Ureter (tissue), 1 donor: ENCODE measurements around the gene TBC1D22A. TPM values are rescaled to one million over a fixed set of nuclear protein-coding genes. Genes with fewer than 3 reads are reported as not detected.
"Not testable (repeated sequence)": the region's sequence is repeated elsewhere in the genome, so short reads cannot be mapped to it uniquely, and the experiment has no call there.

Source experiments
- DNase-seq: peaks from one replicate; pipeline ENCODE4 v3.0.0-alpha.2; 2020; ENCODE audit warnings: low spot score
- total RNA-seq: library from RNA; stranded (reverse); gene quantifications from one replicate; pipeline ENCODE4 v1.2.4, GENCODE V29; 2023
- donor health status: DM: yes; HTN: yes; CAD: no.

Gene TBC1D22A, protein sequence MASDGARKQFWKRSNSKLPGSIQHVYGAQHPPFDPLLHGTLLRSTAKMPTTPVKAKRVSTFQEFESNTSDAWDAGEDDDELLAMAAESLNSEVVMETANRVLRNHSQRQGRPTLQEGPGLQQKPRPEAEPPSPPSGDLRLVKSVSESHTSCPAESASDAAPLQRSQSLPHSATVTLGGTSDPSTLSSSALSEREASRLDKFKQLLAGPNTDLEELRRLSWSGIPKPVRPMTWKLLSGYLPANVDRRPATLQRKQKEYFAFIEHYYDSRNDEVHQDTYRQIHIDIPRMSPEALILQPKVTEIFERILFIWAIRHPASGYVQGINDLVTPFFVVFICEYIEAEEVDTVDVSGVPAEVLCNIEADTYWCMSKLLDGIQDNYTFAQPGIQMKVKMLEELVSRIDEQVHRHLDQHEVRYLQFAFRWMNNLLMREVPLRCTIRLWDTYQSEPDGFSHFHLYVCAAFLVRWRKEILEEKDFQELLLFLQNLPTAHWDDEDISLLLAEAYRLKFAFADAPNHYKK
- 32.6 TPM for total RNA-seq

DNA sequence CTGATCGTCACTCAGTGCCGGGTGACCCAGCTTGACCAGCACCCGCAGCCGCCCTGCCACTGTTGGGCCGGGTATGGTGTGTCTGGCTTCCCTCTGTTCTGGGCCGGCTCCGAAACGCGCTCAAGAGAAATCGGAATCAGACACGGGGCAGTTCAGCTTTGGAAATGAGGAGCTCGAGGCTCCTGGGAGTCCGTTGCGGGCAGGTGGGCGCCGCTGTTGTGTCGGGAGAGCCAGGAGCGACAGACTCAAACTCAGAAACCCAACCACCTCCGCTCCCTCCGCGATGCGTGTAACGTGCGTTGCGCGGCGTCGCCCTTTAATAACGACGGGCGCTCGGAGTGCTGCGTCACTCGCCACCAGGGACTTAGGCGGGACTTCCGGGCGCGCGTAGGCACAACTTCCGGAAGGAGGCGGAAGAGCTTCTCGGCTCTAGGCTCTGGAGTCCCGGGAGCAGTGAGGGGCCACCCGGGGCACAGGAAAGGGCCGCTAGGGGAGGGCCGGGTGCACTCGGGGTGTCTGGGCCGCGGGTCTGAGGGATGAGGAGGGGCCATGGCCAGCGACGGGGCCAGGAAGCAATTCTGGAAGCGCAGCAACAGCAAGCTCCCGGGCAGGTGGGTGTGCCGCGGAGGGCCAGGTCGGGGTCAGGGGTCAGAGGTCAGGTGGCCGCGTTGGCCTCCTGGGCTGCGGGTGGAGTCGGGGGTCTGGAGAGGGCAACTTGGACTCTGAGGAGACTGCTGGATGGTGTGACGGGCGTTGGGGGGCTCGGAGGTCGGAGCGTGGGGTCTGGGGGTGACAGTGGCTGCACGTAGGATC is at the start of gene TBC1D22A:
Gene TBC1D22A (plus strand): TSS at position 413 of the 813 bp plus-strand sequence. CDS start 137 bp downstream, at position 550.
- peak; percentile 96 for DNase-seq

GRCh38 chr22:46714550-46714949 is 47.9 kb upstream of the TBC1D22A start:
- DNase-seq = no peak

DNA sequence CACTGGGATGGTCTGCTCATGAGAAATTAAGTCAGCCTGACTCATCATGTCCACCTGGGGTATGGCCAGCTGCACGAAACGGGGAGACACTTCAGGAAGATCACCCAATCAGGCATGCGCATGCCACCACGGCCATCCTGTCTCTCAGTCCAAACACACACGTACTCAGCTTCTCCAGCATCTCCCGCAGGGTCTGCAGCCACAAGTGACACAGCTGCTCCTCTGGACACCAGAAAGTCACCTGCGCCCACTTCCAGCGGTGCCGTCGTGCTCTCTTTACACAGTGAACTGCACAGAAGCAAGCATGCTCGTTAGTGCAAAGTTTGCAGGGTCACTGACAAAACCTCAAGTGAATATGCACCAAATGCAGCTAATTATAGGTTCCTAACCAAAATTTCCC is 42.5 kb upstream of the TBC1D22A start:
- DNase-seq = no peak

GRCh38 chr22:46721501-46722085 is 40.9 kb upstream of the TBC1D22A start:
- DNase-seq = no peak

DNA sequence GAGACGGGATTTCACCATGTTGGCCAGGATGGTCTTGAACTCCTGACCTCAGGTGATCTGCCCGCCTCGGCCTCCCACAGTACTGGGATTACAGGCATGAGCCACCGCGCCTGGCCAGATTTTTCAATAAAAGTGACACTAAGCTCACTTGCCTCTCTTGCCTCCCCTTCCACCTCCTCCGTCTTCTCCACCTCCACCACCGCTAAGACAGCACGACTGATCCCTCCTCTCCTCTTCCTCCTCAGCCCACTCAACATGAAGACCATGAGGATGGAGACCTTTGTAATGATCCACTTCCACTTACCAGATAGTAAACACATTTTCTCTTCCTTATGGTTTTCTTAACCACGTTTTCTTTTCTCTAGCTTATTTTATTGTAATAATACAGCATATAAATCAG is 38.6 kb upstream of the TBC1D22A start:
- DNase-seq = no peak

DNA sequence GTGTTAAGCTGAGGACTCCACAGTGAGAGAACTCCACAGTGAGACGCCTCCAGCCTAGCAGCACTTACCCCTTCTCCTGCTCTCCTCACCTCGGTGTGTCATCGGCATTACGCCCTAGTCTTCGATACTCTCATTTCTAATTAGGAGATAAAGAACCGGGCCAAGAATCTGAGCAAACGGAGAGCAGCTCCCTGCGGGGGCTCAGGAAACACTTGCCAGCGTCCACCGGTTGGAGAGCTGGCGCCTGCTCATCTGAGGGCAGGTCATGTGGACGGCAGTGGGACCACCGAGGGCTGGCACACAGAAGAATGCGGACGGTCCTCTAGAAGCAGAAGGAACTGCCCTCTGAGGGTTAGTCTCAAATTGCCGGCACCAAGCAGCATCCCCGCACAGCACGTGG is 37.4 kb upstream of the TBC1D22A start:
- no peak for DNase-seq

DNA sequence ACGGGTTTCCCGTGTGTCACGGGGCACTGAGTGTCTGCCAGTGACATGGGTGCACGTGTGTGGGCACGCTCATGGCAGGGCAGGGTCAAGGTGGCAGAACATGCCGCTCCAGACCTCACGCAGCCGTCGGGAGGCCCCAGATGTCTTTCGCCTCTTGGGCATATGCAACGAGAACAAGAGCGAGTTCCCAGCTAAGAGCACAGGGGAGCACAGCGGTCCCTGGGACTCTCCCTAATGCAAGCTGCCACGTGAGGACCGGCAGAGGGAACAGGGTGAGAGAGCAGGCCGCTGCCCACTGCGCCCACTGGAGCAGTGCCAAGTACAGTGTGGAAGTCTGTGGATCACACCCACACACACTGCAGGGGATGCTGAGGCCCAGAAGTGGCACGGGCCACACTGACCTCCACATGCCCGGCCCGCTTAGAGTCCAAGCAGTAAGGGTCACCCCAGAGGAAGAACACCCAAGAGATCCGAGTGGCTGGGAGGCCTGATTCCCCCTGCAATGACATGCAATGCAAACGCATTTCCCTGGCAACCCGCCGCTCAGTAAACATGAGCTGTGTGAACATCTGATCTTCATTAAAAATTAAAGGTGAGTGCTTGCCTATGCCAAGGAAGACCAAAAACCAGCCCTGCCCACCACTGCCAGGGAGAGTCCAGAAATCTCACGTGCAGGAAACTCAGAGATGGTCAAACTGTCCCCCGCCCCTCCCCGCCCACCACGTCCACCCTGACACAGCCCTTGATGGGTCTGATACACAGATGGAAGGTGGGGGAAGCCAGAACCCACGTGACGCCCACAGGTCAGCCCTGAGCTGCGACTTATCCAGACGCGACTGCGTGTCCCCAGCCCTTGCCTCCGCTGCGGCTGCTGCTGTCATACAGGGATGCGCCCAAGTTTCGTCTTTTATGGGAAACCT is 36.1 kb upstream of the TBC1D22A start:
- no peak for DNase-seq

DNA sequence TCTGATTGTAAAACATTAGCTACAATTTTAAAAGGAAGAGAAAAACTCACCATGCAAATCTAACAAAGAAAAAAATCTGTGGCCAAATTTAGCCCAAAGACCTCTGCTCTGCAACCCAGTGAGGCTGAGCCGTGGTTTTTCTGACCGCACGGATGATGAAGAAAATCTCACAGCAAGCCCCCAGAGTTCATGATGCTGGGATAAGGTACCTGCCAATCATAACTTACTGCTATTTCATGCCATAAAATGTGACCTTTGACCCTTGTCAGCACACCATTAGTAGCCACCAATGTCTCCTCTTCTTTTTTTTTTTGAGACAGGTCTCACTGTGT is 35.5 kb upstream of the TBC1D22A start:
- no peak for DNase-seq

DNA sequence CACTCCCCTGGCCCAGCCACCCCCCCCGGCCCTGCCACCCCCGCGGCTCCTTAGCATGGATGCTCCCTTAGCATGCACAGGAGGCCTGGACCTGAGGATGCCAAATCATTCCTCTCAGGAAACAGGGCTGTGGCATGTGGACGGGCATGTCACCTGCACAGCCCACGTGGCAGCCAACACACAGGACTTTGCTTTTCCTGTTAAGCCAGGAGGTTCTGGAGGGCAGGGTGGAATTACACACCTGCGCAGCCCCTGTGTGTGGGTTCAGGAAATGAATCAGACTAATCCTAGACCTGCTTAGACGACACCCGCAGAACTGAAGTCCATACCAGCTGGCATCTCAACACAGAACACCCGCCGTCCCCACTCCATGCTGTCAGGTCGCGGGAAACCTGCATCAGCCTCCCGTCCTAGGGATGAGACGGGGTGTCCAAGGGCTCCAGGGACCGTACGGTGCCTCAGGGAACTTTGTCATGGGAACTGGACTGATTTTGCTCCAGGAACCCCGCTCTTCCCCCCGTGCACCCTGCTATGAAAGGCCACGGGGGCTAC is 34.6 kb upstream of the TBC1D22A start:
- no peak for DNase-seq

- DNase-seq = no peak
Observed at GRCh38 chr22:46728470-46728869, 34.0 kb upstream of the TBC1D22A start.

DNA sequence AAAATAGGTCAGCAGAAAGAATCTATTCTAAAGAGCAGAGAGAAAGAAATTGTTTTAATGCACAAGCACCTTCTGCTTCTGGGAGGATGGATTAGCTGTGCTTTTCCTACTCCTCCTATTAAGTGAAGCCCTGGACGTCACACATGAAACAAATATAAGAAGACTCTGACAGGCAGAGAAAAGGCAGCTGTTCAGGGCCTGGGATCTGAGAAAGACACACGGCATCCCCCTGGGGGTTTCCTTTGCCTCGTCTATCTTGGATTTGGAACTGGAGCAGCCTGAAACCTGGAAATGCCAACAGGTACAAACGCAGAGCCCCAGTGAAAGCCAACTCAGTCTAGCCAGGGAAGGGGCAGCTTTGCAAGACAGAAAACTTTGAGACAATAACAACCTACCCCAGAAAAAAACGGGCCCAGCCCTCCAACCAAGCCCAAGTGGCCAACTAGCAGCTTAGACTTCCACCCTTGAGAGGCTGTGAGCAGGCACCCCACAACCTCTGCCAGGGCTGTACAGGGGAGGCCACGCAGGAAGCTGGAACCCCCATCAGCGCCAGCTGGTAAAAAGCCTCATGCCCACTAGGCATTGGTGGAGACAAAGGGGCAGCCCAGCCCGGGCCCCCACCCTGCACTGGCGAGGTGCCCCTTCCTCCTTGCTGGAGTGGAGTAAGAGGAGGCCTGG is 31.7 kb upstream of the TBC1D22A start:
- no peak for DNase-seq

- no peak for DNase-seq
Observed at GRCh38 chr22:46731246-46732040, 31.0 kb upstream of the TBC1D22A start.

DNA sequence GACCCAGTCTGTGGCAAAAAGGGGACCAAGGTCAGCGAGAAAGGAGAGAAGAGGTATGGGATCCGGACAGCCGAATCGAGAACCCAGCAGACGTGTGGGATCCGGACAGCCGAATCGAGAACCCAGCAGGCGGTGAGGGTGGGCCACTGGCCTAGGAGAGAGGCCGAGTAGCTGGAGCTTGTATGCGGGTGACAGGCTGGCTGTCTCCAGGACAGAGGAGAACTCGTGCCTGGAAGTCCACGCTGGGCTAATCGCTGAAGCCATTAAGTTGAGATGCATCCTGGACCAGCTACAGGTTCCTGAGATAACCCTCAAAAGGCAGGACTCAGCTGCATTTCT is 30.4 kb upstream of the TBC1D22A start:
- DNase-seq = no peak

DNA sequence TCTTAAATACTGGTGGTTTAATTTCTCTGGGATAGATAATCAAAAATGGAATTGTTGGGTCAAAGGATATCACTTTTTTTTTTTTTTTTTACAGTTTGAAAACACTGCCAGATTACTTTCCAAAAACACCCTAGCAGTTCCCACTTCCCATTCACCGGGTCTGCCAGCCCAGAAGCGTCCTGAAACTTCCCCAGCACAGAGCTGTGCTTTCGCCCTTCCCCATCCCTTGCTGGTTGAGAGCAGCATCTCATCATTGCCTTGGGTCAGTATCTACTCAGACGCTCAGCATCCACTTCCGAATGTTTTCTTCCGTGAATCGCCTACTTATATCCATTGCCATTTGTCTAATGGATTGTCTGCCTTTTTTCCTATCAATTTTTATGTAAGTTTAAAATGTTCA is 29.9 kb upstream of the TBC1D22A start:
- no peak for DNase-seq

DNA sequence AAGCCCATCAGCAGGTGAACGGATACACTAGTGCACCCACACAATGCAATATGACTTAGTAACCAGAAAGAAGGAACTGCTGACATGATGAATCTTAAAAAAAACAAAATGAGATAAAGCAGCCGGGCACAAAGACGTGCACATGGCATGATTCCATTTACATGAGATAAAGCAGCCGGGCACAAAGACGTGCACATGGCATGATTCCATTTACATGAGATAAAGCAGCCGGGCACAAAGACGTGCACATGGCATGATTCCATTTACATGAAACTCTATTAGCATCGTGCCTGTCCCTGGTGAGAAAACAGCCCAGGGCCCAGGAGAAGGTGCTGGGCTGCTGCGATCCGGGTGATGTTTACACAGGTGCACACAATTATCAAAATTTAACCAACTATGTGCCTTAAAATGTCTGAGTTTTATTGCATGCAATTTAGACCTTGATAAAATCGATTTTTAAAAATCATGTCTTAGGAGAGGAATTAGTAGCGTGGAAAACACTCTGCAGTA is 28.2 kb upstream of the TBC1D22A start:
- DNase-seq = not testable (repeated sequence)

- DNase-seq = no peak
Observed at GRCh38 chr22:46734830-46735453, 27.5 kb upstream of the TBC1D22A start.

- no peak for DNase-seq
Observed at GRCh38 chr22:46735747-46736608, 26.5 kb upstream of the TBC1D22A start.

DNA sequence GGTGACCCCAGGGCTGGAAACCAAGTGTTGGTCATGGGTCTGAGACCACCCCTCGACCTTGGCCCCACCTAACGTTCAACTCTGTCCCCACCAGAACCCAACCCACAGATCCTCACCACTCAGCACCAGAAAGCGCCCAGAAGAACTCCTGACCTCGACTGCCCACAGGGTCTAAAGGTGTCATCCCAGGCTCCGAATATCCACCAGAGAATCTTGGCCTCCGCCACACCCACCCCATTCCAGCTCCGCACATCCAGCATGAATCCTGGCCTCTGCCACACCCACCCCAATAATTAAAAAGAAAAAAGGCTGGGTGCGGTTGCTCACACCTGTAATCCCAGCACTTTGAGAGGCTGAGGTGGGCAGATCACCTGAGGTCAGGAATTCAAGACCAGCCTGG is 25.7 kb upstream of the TBC1D22A start:
- DNase-seq = no peak
